GM12875 (cell line): Measurements from ENCODE around the gene CD19.
"Not testable (repeated sequence)": the region's sequence is repeated elsewhere in the genome, so short reads cannot be mapped to it uniquely, and the experiment has no call there.

Experiments used
- H3K4me3 ChIP-seq: one replicate; pipeline ENCODE4 v1.5.1; 2011; ENCODE audit warnings: low read depth, low read length, control low read depth
- TF ChIP-seq, protein P1 (sequence below): IDR thresholded peaks from 2 replicates; pipeline ENCODE4 v1.5.1; 2011; ENCODE audit warnings: low read depth, mild to moderate bottlenecking, control low read depth, inconsistent platforms, low read length, moderate library complexity, borderline replicate concordance; ENCODE audit not compliant: insufficient read depth

CD19 gene

DNA sequence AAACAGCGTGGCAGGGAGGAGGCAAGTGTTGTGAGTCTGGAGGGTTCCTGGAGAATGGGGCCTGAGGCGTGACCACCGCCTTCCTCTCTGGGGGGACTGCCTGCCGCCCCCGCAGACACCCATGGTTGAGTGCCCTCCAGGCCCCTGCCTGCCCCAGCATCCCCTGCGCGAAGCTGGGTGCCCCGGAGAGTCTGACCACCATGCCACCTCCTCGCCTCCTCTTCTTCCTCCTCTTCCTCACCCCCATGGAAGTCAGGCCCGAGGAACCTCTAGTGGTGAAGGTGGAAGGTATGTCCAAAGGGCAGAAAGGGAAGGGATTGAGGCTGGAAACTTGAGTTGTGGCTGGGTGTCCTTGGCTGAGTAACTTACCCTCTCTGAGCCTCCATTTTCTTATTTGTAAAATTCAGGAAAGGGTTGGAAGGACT lies at the start of gene CD19:
CD19 (plus strand) TSS at position 171 of the 425 bp plus-strand sequence; CDS start at position 201, 30 bp downstream.
- H3K4me3 ChIP-seq = peak within 1 kb of the TSS; percentile 80
- TF ChIP-seq, protein P1, sequence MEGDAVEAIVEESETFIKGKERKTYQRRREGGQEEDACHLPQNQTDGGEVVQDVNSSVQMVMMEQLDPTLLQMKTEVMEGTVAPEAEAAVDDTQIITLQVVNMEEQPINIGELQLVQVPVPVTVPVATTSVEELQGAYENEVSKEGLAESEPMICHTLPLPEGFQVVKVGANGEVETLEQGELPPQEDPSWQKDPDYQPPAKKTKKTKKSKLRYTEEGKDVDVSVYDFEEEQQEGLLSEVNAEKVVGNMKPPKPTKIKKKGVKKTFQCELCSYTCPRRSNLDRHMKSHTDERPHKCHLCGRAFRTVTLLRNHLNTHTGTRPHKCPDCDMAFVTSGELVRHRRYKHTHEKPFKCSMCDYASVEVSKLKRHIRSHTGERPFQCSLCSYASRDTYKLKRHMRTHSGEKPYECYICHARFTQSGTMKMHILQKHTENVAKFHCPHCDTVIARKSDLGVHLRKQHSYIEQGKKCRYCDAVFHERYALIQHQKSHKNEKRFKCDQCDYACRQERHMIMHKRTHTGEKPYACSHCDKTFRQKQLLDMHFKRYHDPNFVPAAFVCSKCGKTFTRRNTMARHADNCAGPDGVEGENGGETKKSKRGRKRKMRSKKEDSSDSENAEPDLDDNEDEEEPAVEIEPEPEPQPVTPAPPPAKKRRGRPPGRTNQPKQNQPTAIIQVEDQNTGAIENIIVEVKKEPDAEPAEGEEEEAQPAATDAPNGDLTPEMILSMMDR = no peak

DNA sequence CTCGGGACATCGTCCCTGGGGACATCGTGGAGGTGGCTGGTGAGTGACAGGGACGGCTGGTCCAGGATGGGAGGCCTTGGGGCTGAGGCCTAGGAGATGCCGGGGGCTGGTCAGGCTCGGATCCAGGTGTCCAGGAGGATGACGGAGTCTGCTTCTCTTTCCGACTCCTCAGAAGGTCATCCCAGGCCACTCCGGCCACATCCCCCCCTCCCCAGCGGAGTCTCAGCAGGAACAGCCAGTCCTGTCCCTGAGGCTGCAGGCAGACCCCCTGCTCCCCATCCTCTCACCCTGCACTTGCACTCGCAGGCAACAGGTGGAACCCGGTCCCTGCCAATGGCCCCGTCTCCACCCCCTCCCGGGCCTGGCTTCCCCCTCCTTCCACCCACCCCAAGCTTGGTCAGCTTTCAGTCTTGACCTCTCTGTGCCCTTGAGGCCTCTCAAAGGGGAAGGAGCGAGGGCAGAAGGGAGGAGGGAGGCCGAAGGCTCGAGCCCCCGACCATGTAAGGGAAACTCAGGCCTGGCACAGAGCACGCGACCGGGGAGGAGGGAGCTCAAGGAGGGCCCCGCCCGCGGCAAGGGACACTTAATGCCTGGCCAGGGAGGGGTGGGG lies 49.1 kb upstream of the CD19 start:
- no peak overlapping the region for H3K4me3 ChIP-seq
- TF ChIP-seq, protein P1 = no peak

DNA sequence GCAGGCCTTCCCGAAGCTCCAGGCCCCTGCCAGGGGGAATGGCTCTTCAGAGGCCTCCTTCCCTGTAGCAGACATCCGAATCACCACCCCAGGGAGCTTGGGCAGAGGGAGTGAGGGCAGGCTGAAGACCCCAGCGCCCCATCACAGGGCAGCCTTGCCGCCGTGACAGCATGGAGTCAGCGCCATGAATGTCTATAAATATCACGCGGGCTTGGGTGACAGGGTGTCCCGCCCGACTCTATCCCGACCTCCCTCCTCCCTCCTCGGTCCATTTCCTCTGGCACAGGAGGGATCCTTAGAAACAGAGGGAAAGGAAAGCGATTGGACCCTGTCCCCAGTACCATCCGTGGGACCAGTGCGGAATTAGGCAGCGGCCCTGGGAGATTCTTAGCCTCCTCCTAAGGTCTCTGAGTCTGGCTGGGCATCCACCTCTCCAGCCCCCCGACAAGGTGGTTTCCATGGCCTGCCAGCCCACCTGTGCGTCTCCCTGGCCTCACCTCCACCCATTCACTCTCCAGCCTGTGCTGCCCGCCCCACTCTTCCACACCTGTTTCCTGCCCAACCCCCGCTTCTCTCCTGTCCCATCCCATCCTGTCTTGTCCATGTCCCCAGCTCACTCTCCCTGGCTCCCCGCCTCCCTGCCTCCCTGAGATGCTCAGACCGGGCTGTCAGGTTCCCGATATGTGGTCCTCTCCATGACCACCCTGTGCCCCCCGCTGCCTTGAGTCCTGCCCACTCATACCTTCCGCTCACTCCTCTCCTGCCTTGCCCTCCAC lies 48.4 kb upstream of the CD19 start:
- TF ChIP-seq, protein P1 = no peak
- no peak overlapping the region for H3K4me3 ChIP-seq

DNA sequence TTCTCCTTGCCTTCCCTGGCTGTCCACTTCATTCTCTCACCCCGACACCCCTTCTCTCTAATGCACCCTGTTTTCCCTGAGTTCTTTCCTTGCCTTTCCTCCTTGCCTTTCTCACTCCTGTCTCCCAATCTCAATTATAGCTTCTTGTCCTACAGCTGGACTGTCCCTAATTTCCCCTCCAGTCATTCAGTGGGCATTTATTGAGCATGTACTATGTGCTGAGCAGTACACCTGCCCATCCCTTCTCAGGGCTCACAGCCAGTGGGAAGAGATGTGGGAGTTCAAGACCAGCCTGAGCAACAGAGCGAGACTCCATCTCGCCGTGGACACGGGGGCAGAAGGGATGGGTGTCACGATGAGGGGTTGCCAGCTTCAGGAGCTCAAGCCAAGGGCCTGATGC lies 47.7 kb upstream of the CD19 start:
- TF ChIP-seq, protein P1 = no peak
- no peak overlapping the region for H3K4me3 ChIP-seq

DNA sequence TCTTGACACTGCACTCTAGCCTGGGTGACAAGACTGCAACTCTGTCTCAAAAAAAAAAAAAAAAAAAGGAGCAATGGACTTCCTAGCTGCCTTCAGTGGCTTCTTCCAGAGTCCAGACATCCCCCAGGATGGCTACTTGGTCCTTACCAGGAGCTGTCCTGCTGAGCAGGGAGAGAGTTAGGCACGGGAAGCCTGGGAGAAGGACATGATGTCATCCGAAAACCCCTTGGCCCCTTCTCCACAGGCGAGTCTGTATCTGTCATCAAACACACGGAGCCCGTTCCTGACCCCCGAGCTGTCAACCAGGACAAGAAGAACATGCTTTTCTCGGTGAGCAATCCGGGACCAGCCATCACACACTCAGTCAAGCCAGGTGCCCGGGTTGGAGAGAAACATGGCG lies 44.8 kb upstream of the CD19 start:
- TF ChIP-seq, protein P1 = no peak
- no peak overlapping the region for H3K4me3 ChIP-seq

DNA sequence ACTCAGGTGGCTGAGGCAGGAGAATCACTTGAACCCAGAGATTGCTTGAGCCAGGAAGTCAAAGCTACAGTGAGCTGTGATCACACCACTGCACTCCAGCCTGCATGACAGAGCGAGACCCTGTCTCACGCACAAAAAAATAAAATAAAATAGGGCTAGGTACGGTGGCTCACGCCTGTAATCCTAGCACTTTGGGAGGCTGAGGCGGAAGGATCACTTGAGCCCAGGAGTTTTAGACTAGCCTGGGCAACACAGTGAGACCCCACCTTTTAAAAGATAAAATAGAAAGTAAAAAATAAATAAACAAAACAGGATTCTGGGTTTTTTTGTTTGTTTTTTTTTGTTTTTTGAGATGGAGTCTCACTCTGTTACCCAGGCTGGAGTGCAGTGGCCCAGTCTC lies 41.4 kb upstream of the CD19 start:
- H3K4me3 ChIP-seq = not testable (repeated sequence)

DNA sequence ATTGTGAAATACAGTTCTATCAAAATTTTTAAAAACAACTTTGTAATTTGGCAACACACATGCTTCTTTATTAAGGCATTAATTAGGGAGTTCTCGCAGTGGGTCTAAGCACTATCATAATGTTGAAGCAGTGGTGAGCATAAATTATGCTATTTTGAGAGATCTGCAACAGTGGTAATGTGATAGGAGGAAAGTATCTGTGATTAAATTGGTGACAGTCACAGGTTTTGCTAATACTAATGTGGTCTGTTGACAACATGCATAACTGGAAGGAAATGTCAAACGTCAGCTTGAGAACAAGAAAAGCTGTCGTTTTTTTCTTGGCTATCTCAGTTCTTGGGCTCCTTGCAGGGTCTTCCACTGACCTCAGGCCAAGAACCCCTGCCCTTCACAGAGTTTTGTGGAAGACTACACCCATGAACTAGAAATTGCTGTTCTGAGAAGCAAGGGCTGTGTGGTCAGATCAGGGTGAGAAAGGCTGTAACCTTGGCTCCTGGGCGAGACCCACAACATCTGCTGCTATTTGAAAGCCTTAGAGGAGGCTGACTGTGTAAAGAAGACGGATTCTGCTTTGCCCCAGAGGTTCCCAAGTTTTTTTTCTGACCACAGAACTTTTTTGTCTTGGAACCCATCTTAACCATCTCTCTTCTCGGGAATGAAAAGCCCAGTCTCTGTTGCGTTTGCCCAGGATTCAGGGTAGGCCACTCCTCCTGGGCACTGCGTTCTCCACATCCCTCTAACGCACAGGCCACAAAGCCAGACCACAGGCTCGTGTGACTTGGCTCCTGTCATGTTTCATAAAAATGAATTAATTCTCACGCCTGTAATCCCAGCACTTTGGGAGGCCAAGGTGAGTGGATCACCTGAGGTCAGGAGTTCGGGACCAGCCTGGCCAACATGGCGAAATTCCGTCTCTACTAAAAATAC lies 39.5 kb upstream of the CD19 start:
- TF ChIP-seq, protein P1 = no peak
- no peak overlapping the region for H3K4me3 ChIP-seq
